GM19351 (cell line): Measurements from ENCODE around the gene MAGI2.
"Not testable (repeated sequence)": the region's sequence is repeated elsewhere in the genome, so short reads cannot be mapped to it uniquely, and the experiment has no call there.

ENCODE experiments used
- ATAC-seq: cut with Tn5 transposase; IDR thresholded peaks from one replicate; pipeline ENCODE4 v1.9.1; 2021; ENCODE audit warnings: mild to moderate bottlenecking, moderate library complexity; ENCODE audit not compliant: unreplicated experiment

MAGI2 gene

DNA sequence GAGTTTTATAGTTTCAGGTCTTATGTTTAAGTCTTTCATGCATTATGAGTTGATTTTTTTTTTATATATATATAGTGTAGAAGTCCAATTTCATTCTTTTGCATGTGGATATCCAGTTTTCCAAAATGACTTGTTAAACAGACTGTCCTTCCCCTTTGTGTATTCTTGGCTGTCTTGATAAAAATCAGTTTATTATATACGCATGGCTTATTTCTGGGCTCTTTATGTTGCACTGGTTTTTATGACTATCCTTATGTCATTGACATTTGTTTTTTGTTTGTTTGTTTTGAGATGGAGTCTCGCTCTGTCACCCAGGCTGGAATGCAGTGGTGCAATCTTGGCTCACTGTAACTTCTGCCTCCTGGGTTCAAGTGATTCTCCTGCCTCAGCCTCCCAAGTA lies 485.9 kb downstream of the MAGI2 start:
- not testable (repeated sequence) for ATAC-seq

DNA sequence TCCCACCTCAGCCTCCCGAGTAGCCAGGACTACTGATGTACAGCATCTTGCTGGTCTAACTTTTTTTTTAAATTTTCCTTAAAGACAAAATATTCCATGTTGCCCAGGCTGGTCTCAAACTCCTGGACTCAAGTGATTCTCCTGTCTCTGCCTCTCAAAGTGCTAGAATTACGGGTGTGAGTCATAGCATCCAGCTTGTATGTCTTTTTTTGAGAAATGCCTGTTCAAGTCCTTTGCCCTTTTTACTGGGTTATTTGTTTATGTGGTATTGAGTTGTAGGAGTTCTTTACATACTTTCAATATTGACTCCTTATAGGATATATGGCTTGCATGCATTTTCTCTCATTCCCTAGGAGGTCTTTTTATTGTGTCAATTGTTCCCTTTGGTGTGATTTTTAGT lies 486.4 kb downstream of the MAGI2 start:
- no peak for ATAC-seq

DNA sequence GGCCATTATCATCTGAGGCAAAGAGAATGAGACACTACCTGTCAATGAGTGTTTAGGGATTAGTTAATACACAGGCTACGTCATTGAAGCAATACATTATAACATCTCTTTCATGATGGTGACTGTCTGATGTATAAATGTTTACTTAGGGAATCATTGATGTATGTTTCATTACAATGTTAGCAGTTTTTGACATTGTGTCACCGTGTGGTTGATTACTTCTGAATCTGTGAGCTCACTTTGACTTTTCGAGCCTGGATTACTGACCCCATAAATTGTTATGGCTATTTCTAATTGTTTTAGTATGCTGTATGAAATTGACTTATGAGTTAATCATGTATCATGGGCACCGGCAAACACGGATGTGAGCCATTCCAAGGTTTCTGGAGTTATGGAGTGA lies 494.0 kb downstream of the MAGI2 start:
- ATAC-seq = no peak

DNA sequence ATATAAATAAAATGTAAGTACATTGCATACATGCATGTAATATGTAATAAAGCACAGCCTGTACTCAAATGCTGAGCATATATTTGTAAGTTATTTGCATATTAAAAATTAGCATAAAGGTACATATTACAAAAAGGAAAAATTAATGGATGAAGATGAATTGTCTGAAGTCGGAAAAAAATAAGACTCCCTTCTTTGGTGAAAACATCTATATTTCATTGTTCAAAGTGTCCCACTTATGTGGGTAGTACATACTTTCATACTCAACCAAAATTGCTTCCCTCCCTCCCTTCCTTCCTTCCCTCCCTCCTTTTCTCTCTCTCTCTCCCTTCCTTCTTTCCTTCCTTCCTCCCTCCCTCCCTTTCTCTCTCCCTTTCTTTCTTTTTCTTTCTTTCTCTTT lies 498.1 kb downstream of the MAGI2 start:
- no peak for ATAC-seq

GRCh38 chr7:78953726-78954363 lies 499.6 kb downstream of the MAGI2 start:
- ATAC-seq = no peak

GRCh38 chr7:78953090-78953489 lies 500.4 kb downstream of the MAGI2 start:
- no peak for ATAC-seq

- no peak for ATAC-seq
Measured at GRCh38 chr7:78939669-78940068, 513.8 kb downstream of the MAGI2 start.

DNA sequence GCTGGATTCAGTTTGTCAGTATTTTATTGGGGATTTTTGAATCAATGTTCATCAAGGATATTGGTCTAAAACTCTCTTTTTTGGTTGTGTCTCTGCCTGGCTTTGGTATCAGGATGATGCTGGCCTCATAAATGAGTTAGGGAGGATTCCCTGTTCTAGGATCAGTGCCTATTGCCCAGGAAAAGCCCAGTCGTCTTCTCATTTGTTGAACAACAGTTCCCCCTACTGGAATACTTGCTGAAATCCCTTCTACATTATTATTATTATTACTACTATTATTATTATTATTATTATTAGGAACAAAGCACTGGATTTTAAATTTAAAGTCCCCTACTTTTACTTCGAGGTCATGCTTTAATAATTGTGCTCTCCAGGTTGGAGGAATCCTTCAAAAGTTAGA lies 528.9 kb downstream of the MAGI2 start:
- ATAC-seq = no peak

DNA sequence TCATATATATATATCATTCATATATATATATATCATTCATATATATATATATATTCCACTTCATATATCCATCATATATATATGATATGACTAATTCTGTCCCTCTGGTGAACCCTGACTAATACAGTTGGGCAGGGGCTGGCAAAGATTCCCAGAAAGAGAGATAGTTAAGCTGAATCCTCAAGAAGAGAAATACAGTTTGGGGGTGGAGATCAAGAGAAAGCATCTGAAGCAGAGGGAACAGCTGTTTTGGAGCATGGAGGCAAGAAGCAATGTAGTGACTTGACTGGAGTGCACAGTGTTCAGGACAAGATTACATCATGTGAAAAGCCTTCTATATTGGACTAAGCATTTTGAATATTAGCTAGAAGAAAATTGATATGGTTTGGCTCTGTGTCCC lies 540.7 kb downstream of the MAGI2 start:
- no peak for ATAC-seq

- no peak for ATAC-seq
Measured at GRCh38 chr7:78906735-78907134, 546.7 kb downstream of the MAGI2 start.

GRCh38 chr7:78905436-78905835 lies 548.0 kb downstream of the MAGI2 start:
- no peak for ATAC-seq

DNA sequence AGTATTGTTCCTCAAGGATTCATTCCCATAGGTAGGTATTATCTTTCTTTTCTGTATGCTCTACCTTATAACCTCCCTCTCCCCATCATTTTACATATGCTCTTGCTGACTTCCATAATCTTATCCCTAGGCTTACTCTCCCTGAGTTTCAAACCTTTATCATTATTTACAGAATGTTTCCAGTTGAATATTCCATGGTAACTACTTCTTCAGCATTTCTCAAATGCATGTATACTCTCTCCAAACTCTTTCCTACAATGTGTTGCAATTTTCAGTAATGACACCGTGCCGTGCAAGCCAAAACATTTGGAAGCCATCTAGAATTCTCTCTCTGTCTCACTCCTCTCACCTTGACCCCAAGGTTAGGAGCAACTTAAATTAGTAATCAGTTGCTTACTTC lies 548.5 kb downstream of the MAGI2 start:
- no peak for ATAC-seq

GRCh38 chr7:78901566-78901965 lies 551.9 kb downstream of the MAGI2 start:
- no peak for ATAC-seq

GRCh38 chr7:78900806-78901205 lies 552.7 kb downstream of the MAGI2 start:
- no peak for ATAC-seq

GRCh38 chr7:78895393-78895792 lies 558.1 kb downstream of the MAGI2 start:
- ATAC-seq = no peak

DNA sequence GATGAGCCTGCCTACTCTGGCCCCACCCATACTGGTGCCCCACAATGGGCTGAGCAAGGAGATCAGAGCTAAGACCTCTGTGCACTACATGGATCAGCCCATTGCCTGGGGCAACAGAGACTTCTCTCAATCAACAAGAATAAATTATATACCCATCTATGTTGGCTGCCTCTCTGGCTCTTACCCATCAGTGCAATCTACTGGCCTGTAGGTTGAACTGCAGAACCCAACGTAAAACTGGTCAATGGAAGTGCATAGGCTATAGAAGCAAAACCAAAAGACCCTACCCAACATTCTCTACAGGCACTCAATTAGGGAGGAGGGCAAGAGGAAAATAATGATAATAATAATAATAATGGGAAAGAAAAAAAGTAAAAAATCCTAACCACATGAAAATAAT lies 574.3 kb downstream of the MAGI2 start:
- ATAC-seq = no peak

GRCh38 chr7:78873117-78873516 lies 580.4 kb downstream of the MAGI2 start:
- no peak for ATAC-seq

GRCh38 chr7:78864339-78864738 lies 589.1 kb downstream of the MAGI2 start:
- ATAC-seq = no peak

GRCh38 chr7:78863281-78863680 lies 590.2 kb downstream of the MAGI2 start:
- no peak for ATAC-seq

DNA sequence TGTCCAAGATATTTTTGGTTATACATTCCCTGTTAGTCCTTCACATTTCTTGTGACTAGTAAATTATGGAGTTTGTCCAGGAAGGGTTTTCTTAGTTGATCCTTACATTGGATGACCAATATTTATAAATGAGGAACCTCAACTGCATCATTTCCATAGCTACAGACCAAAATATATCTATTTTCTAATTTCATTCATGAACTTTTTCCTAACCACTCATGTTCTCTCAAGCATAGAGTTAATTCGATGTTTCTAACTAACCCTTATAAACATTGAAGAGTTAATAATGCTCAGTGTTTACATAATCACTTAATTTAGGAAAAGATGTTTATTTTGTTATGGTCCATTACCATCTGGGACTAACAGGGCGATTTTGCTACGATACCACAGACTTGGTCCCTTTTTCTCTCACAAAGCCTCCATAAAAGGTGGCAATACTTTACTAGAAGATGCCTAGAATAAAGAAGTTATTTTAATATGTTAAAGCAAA lies 591.0 kb downstream of the MAGI2 start:
- ATAC-seq = no peak

DNA sequence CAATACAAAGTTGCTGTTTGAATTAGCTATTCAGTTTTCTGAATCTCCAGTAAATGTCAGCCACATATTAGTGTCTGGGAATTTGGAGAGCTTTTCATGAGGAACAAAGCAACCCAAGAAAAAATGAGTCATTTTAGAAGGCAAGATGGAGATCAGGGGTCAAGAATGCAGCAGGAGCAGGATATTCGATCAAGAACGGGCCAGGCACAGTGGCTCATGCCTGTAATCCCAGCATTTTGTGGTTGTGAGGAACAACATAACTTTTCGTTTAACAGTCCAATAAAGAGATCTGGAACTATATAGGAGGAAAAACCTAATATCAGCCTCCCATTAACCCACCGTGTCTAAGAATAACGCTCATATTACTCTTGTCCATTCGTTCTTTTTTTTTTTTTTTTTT lies 600.5 kb downstream of the MAGI2 start:
- no peak for ATAC-seq

- ATAC-seq = no peak
Measured at GRCh38 chr7:78850093-78850740, 603.2 kb downstream of the MAGI2 start.

DNA sequence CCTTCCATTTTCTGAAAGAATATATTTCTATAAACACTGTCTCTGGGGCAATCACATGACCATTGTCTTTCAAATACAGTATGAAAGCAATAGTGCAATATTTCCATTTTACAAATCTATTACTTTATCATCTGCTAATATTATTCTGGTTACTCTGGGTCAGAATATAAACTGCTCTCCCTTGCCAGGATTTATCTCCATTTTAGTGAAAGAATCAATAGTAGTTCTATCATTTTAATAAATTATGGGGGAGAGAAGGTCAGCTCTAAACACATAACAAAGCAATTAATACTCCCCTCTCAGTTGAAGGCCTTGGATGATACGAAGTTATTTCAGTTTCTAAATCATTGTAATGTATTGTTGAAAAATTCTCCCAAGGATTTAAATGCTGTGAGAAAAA lies 608.3 kb downstream of the MAGI2 start:
- ATAC-seq = no peak
